Stimulated activated naive CD8-positive, alpha-beta T cell treated with anti-CD3 and anti-CD28 coated beads, Interleukin-15, amount 100 ng/mL, for 72 hours (primary cell): ENCODE data around the gene ABLIM1.
A peak's percentile ranks its signal among the peaks of the same experiment; 100 is the strongest.

Source experiments
- ATAC-seq: fragments of 150-1000 bp; cut with Tn5 transposase; 2 replicates; pipeline ENCODE4 v1.10.0; 2021; ENCODE audit warnings: mild to moderate bottlenecking, moderate library complexity
- DNase-seq, 2 donors: peaks; one replicate each; pipeline ENCODE4 v3.0.0; 2021 to 2022
- H3K27ac Mint-ChIP-seq, 2 donors: one replicate each; pipeline ENCODE4 v1.8.0; 2022; ENCODE audit warnings: mild to moderate bottlenecking in 2 of 2, mixed read lengths in 2 of 2, moderate library complexity in 2 of 2
- H3K27me3 Mint-ChIP-seq: one replicate; pipeline ENCODE4 v1.8.0; 2022; ENCODE audit warnings: mixed read lengths
- H3K4me1 Mint-ChIP-seq: one replicate; pipeline ENCODE4 v1.8.0; 2022; ENCODE audit warnings: mild to moderate bottlenecking, mixed read lengths
- H3K4me3 Mint-ChIP-seq, 2 donors: one replicate each; pipeline ENCODE4 v1.8.0; 2022; ENCODE audit warnings: mild to moderate bottlenecking in 2 of 2, mixed read lengths in 2 of 2, moderate library complexity in 1 of 2
- H3K9me3 Mint-ChIP-seq, 2 donors: one replicate each; pipeline ENCODE4 v1.8.0; 2022; ENCODE audit warnings: mixed read lengths in 2 of 2

Gene ABLIM1

DNA sequence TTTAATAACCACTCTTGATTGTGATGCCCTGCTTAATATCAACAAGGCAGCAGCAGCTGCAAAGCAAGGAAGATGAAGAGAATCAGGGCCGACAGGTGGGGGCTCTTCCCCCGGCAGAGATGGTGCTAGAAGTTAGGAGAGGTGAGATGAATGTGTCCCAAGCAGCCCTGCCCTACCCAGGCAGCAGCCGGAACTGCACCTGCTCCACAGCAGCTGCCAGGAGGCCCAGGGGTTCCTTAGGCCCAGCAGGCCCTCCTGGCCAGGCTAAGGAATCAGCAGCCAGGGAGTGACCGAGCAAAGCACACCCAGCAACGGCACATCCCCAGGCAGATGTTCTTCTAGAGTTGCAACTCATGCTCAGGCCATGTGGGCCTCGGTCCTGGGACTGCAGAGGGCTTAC, 271.6 kb downstream of the ABLIM1 start:
- H3K4me1 Mint-ChIP-seq = peaks cover 38% of the 10 kb centered on the region
- no peak for DNase-seq
- peaks cover 7 to 11% of the 10 kb centered on the region in 2 donors for H3K9me3 Mint-ChIP-seq
- no peak overlapping the region for H3K27ac Mint-ChIP-seq
- H3K4me3 Mint-ChIP-seq = no peak overlapping the region
- H3K27me3 Mint-ChIP-seq = peaks cover 35% of the 10 kb centered on the region
- no peak for ATAC-seq

DNA sequence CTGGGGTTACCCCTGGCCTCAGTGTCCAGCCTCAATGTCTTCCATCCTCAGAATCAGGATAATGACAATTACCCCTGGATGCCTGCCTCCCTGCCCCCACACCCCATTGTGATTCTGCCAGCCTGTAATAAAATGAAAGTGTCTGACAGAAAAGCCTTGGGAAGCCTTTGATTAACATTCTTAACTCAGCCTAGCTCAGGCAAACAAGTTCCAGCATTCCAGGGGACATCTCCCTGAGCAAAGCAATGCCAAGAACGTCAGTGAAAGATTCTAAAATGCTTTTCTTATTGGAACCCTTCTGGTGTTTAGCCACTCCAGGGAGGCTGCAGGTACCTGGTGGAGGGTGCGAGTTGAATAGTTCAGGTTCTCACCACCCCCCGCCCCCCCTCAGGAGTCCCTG, 272.5 kb downstream of the ABLIM1 start:
- peaks cover 36% of the 10 kb centered on the region for H3K27me3 Mint-ChIP-seq
- DNase-seq (no peak), ATAC-seq (no peak)
- H3K9me3 Mint-ChIP-seq = peaks cover 7 to 11% of the 10 kb centered on the region in 2 donors
- H3K4me1 Mint-ChIP-seq = peaks cover 38% of the 10 kb centered on the region
- no peak overlapping the region for H3K27ac Mint-ChIP-seq
- no peak overlapping the region for H3K4me3 Mint-ChIP-seq

DNA sequence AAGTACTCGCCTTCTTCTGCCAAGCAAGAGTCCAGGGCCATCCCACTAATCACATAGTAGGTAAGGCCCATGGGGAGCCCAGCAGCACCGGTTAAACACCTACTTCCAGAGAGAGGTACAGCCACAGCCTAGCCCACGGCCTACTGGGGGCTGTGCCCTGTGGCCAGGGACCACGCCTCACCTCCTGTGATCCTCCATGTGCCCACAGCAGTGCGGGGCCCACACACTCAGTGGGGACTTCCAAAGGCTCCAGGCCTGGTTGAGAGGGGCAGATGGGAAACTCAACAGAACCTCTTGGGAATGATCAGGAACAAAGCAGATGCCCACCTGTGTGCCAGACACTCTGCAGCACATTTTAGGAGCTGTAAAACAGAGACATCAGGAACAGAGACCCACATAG, 273.5 kb downstream of the ABLIM1 start:
- H3K27ac Mint-ChIP-seq = no peak overlapping the region
- no peak for DNase-seq
- H3K4me1 Mint-ChIP-seq = peaks cover 32% of the 10 kb centered on the region
- no peak for ATAC-seq
- peaks cover 7 to 11% of the 10 kb centered on the region in 2 donors for H3K9me3 Mint-ChIP-seq
- H3K4me3 Mint-ChIP-seq = no peak overlapping the region
- peaks cover 36% of the 10 kb centered on the region for H3K27me3 Mint-ChIP-seq

DNA sequence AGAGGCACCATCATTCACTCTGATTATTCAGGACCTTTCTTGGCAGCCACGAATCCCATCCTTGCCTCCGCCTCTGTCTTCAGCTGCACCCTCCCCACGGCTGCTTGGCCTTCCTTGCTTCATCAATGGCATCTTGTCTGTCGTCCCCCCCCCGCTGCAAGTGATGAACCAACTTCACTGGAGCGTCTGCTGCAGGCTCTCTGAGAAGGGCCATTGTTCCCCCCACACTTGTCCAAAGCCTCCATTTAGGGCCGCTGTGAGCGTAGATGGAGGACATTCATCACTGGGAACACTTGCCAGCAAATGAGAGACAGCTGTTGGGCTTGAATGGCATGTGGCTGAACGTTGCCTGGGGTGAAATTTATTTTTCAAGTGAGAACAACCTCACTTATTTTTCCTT, 273.9 kb downstream of the ABLIM1 start:
- peaks cover 36% of the 10 kb centered on the region for H3K27me3 Mint-ChIP-seq
- peaks cover 31% of the 10 kb centered on the region for H3K4me1 Mint-ChIP-seq
- H3K9me3 Mint-ChIP-seq = peaks cover 7 to 11% of the 10 kb centered on the region in 2 donors
- DNase-seq = no peak
- H3K4me3 Mint-ChIP-seq = no peak overlapping the region
- no peak for ATAC-seq
- H3K27ac Mint-ChIP-seq = peak overlapping the region in 1 of 2 donors; percentile 65
